WTC11 (cell line): ENCODE measurements around the gene PHLPP1. TPM values are rescaled to one million over a fixed set of nuclear protein-coding genes. Genes with fewer than 3 reads are reported as not detected.

Experiments used
- ATAC-seq: fragments of 200-7000 bp; cut with Tn5 transposase; 2 replicates; pipeline ENCODE4 v1.10.0; 2021; ENCODE audit warnings: mild to moderate bottlenecking, moderate library complexity
- CTCF ChIA-PET: fragments of 300-600 bp; sonication (Branson Sonifier 250); formaldehyde crosslinking; loops from one replicate; lab custom pipeline; 2021; ENCODE audit warnings: antibody characterized with exemption; lab: Charles Lee
- POLR2A ChIA-PET: fragments of 350-600 bp; sonication (Branson Sonifier 250); formaldehyde crosslinking; loops from one replicate; lab custom pipeline; 2021; ENCODE audit warnings: antibody characterized with exemption; lab: Charles Lee
- DNase-seq: peaks from one replicate; pipeline ENCODE4 v3.0.0; 2021; ENCODE audit warnings: low spot score
- H3K27ac Mint-ChIP-seq: 2 replicates; pipeline ENCODE4 v1.8.0; 2021; ENCODE audit warnings: mixed read lengths
- H3K27me3 Mint-ChIP-seq: 2 replicates; pipeline ENCODE4 v1.8.0; 2021; ENCODE audit warnings: low read depth, mild to moderate bottlenecking, moderate library complexity, mixed read lengths
- H3K36me3 Mint-ChIP-seq: 2 replicates; pipeline ENCODE4 v1.8.0; 2021; ENCODE audit warnings: mixed read lengths
- H3K4me1 Mint-ChIP-seq: 2 replicates; pipeline ENCODE4 v1.8.0; 2022; ENCODE audit warnings: mixed read lengths
- H3K4me3 Mint-ChIP-seq: 2 replicates; pipeline ENCODE4 v1.8.0; 2021; ENCODE audit warnings: mild to moderate bottlenecking, moderate library complexity, mixed read lengths
- H3K9me3 Mint-ChIP-seq: 2 replicates; pipeline ENCODE4 v1.8.0; 2021; ENCODE audit warnings: mixed read lengths
- EMX1 ChIP-seq: fragments of 250-450 bp; sonication (Bioruptor Pico); IDR thresholded peaks from 2 replicates; pipeline ENCODE4 v1.8.0; 2021; ENCODE audit warnings: mild to moderate bottlenecking
- FOXK1 ChIP-seq: sonication (generic); formaldehyde crosslinking; IDR thresholded peaks from 2 replicates; pipeline ENCODE4 v1.8.0; 2022; ENCODE audit warnings: mild to moderate bottlenecking, moderate library complexity, missing genetic modification reagents
- GABPB1 ChIP-seq: sonication (generic); formaldehyde crosslinking; IDR thresholded peaks from 2 replicates; pipeline ENCODE4 v1.8.1; 2023; ENCODE audit warnings: mild to moderate bottlenecking, missing genetic modification reagents
- JAZF1 ChIP-seq: fragments of 250-450 bp; sonication (Bioruptor Pico); IDR thresholded peaks from 2 replicates; pipeline ENCODE4 v1.9.0; 2021; ENCODE audit warnings: moderate library complexity, mild to moderate bottlenecking, inconsistent platforms
- MYBL2 ChIP-seq: sonication (generic); formaldehyde crosslinking; IDR thresholded peaks from 2 replicates; pipeline ENCODE4 v1.8.1; 2023; ENCODE audit warnings: mild to moderate bottlenecking, moderate library complexity, missing genetic modification reagents
- NFATC4 ChIP-seq: fragments of 250-450 bp; sonication (Bioruptor Pico); IDR thresholded peaks from 2 replicates; pipeline ENCODE4 v1.9.0; 2021; ENCODE audit warnings: mild to moderate bottlenecking
- NFE2L1 ChIP-seq: sonication (generic); formaldehyde crosslinking; IDR thresholded peaks from 2 replicates; pipeline ENCODE4 v1.8.1; 2023; ENCODE audit warnings: missing genetic modification reagents
- NR2C2 ChIP-seq: sonication (generic); formaldehyde crosslinking; IDR thresholded peaks from 2 replicates; pipeline ENCODE4 v1.8.0; 2022; ENCODE audit warnings: mild to moderate bottlenecking, missing genetic modification reagents
- NR3C1 ChIP-seq: sonication (generic); formaldehyde crosslinking; conservative IDR thresholded peaks from 2 replicates; pipeline ENCODE4 v1.8.1; 2023; ENCODE audit warnings: low read depth, mild to moderate bottlenecking, missing genetic modification reagents
- SMAD3 ChIP-seq: sonication (generic); formaldehyde crosslinking; IDR thresholded peaks from 2 replicates; pipeline ENCODE4 v1.8.0; 2022; ENCODE audit warnings: missing genetic modification reagents, mild to moderate bottlenecking, borderline replicate concordance
- TCF7 ChIP-seq: sonication (generic); formaldehyde crosslinking; IDR thresholded peaks from 2 replicates; pipeline ENCODE4 v1.8.0; 2022; ENCODE audit warnings: mild to moderate bottlenecking, low read depth, missing genetic modification reagents, moderate library complexity
- TEAD1 ChIP-seq: sonication (generic); formaldehyde crosslinking; IDR thresholded peaks from 2 replicates; pipeline ENCODE4 v1.8.0; 2022; ENCODE audit warnings: mild to moderate bottlenecking, missing genetic modification reagents
- ZBTB21 ChIP-seq: sonication (generic); formaldehyde crosslinking; IDR thresholded peaks from 2 replicates; pipeline ENCODE4 v1.8.1; 2023; ENCODE audit warnings: mild to moderate bottlenecking, missing genetic modification reagents, borderline replicate concordance
- ZNF121 ChIP-seq: sonication (generic); formaldehyde crosslinking; IDR thresholded peaks from 2 replicates; pipeline ENCODE4 v1.8.0; 2023; ENCODE audit warnings: missing genetic modification reagents
- total RNA-seq: library from RNA; stranded (reverse); gene quantifications from 3 replicates; pipeline ENCODE4 v1.2.3, GENCODE V29; 2021
- TF ChIP-seq, protein P1 (sequence below): sonication (generic); formaldehyde crosslinking; IDR thresholded peaks from 2 replicates; pipeline ENCODE4 v1.8.0; 2023; ENCODE audit warnings: missing genetic modification reagents
- TF ChIP-seq, protein P2 (sequence below): sonication (generic); formaldehyde crosslinking; IDR thresholded peaks from 2 replicates; pipeline ENCODE4 v1.8.1; 2022; ENCODE audit warnings: low read depth, missing genetic modification reagents, borderline replicate concordance
- TF ChIP-seq, protein P3 (sequence below): fragments of 250-450 bp; sonication (Bioruptor Pico); IDR thresholded peaks from 2 replicates; pipeline ENCODE4 v1.9.0; 2021; ENCODE audit warnings: mild to moderate bottlenecking
- TF ChIP-seq, protein P4 (sequence below): sonication (generic); formaldehyde crosslinking; IDR thresholded peaks from 2 replicates; pipeline ENCODE4 v1.8.0; 2022; ENCODE audit warnings: missing genetic modification reagents
- TF ChIP-seq, protein P5 (sequence below): fragments of 200-600 bp; IDR thresholded peaks from 2 replicates; pipeline ENCODE4 v1.8.0; 2022; ENCODE audit warnings: antibody characterized with exemption

The PHLPP1 gene
- total RNA-seq, 1 experiment from 2014 or later: 52.0 TPM

DNA sequence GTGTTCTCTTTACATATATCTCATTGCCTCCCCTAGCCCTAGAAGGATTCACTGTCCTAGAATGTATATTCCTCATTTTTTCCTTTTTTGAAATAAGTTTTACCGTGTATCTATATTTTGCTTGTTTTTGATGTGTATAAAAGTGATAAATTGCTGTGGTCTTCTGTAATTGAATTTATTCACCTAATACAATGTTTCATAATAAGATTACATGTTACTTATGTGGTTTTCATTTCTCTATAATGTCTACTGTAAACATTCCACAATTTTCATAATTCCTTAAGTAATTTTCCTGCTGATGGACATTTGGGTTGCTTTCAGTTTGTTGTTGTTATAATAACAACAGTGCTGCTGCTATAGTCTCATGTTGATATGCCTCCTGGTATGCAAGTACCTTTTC is 118.2 kb downstream of the PHLPP1 start:
- CTCF ChIA-PET: no interaction called here
- TF ChIP-seq NR2C2 (CRISPR knock-in tag): no peak
- no peak for TF ChIP-seq JAZF1 (CRISPR knock-in tag)
- TF ChIP-seq, protein P1, sequence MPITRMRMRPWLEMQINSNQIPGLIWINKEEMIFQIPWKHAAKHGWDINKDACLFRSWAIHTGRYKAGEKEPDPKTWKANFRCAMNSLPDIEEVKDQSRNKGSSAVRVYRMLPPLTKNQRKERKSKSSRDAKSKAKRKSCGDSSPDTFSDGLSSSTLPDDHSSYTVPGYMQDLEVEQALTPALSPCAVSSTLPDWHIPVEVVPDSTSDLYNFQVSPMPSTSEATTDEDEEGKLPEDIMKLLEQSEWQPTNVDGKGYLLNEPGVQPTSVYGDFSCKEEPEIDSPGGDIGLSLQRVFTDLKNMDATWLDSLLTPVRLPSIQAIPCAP (CRISPR knock-in tag): no peak
- no peak for TF ChIP-seq EMX1 (CRISPR knock-in tag)
- TF ChIP-seq, protein P2, sequence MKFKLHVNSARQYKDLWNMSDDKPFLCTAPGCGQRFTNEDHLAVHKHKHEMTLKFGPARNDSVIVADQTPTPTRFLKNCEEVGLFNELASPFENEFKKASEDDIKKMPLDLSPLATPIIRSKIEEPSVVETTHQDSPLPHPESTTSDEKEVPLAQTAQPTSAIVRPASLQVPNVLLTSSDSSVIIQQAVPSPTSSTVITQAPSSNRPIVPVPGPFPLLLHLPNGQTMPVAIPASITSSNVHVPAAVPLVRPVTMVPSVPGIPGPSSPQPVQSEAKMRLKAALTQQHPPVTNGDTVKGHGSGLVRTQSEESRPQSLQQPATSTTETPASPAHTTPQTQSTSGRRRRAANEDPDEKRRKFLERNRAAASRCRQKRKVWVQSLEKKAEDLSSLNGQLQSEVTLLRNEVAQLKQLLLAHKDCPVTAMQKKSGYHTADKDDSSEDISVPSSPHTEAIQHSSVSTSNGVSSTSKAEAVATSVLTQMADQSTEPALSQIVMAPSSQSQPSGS (CRISPR knock-in tag): no peak
- TF ChIP-seq TCF7 (CRISPR knock-in tag): no peak
- TF ChIP-seq ZNF121: no peak
- TF ChIP-seq, protein P3, sequence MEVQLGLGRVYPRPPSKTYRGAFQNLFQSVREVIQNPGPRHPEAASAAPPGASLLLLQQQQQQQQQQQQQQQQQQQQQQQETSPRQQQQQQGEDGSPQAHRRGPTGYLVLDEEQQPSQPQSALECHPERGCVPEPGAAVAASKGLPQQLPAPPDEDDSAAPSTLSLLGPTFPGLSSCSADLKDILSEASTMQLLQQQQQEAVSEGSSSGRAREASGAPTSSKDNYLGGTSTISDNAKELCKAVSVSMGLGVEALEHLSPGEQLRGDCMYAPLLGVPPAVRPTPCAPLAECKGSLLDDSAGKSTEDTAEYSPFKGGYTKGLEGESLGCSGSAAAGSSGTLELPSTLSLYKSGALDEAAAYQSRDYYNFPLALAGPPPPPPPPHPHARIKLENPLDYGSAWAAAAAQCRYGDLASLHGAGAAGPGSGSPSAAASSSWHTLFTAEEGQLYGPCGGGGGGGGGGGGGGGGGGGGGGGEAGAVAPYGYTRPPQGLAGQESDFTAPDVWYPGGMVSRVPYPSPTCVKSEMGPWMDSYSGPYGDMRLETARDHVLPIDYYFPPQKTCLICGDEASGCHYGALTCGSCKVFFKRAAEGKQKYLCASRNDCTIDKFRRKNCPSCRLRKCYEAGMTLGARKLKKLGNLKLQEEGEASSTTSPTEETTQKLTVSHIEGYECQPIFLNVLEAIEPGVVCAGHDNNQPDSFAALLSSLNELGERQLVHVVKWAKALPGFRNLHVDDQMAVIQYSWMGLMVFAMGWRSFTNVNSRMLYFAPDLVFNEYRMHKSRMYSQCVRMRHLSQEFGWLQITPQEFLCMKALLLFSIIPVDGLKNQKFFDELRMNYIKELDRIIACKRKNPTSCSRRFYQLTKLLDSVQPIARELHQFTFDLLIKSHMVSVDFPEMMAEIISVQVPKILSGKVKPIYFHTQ: no peak
- TF ChIP-seq NFE2L1 (CRISPR knock-in tag): no peak
- TF ChIP-seq, protein P4, sequence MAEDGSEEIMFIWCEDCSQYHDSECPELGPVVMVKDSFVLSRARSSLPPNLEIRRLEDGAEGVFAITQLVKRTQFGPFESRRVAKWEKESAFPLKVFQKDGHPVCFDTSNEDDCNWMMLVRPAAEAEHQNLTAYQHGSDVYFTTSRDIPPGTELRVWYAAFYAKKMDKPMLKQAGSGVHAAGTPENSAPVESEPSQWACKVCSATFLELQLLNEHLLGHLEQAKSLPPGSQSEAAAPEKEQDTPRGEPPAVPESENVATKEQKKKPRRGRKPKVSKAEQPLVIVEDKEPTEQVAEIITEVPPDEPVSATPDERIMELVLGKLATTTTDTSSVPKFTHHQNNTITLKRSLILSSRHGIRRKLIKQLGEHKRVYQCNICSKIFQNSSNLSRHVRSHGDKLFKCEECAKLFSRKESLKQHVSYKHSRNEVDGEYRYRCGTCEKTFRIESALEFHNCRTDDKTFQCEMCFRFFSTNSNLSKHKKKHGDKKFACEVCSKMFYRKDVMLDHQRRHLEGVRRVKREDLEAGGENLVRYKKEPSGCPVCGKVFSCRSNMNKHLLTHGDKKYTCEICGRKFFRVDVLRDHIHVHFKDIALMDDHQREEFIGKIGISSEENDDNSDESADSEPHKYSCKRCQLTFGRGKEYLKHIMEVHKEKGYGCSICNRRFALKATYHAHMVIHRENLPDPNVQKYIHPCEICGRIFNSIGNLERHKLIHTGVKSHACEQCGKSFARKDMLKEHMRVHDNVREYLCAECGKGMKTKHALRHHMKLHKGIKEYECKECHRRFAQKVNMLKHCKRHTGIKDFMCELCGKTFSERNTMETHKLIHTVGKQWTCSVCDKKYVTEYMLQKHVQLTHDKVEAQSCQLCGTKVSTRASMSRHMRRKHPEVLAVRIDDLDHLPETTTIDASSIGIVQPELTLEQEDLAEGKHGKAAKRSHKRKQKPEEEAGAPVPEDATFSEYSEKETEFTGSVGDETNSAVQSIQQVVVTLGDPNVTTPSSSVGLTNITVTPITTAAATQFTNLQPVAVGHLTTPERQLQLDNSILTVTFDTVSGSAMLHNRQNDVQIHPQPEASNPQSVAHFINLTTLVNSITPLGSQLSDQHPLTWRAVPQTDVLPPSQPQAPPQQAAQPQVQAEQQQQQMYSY (CRISPR knock-in tag): no peak
- TF ChIP-seq, protein P5, sequence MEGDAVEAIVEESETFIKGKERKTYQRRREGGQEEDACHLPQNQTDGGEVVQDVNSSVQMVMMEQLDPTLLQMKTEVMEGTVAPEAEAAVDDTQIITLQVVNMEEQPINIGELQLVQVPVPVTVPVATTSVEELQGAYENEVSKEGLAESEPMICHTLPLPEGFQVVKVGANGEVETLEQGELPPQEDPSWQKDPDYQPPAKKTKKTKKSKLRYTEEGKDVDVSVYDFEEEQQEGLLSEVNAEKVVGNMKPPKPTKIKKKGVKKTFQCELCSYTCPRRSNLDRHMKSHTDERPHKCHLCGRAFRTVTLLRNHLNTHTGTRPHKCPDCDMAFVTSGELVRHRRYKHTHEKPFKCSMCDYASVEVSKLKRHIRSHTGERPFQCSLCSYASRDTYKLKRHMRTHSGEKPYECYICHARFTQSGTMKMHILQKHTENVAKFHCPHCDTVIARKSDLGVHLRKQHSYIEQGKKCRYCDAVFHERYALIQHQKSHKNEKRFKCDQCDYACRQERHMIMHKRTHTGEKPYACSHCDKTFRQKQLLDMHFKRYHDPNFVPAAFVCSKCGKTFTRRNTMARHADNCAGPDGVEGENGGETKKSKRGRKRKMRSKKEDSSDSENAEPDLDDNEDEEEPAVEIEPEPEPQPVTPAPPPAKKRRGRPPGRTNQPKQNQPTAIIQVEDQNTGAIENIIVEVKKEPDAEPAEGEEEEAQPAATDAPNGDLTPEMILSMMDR: no peak
- TF ChIP-seq FOXK1: no peak
- TF ChIP-seq SMAD3 (CRISPR knock-in tag): no peak
- TF ChIP-seq ZBTB21 (CRISPR knock-in tag): no peak
- TF ChIP-seq TEAD1 (CRISPR knock-in tag): no peak
- TF ChIP-seq MYBL2 (CRISPR knock-in tag): no peak
- no peak for TF ChIP-seq NR3C1
- TF ChIP-seq NFATC4 (CRISPR knock-in tag): no peak
- no peak for TF ChIP-seq GABPB1 (CRISPR knock-in tag)
- peak overlapping the region; percentile 88 for H3K27ac Mint-ChIP-seq
- POLR2A ChIA-PET: no interaction called here
- ATAC-seq: no peak
- H3K27me3 Mint-ChIP-seq: no peaks in the 10 kb centered on the region
- DNase-seq: no peak
- H3K9me3 Mint-ChIP-seq: no peaks in the 10 kb centered on the region
- no peak overlapping the region for H3K4me3 Mint-ChIP-seq
- peaks cover 74% of the 10 kb centered on the region for H3K4me1 Mint-ChIP-seq
- peaks cover 11% of the 10 kb centered on the region for H3K36me3 Mint-ChIP-seq
